ENCODE results near the gene SLC39A7. TPM values are rescaled to one million over a fixed set of nuclear protein-coding genes. Genes with fewer than 3 reads are reported as not detected.

The SLC39A7 gene
- total and polyA plus RNA-seq, 2 of the 4 experiments (the other 2 are of a cell fraction), result 135 to 208 TPM

DNA sequence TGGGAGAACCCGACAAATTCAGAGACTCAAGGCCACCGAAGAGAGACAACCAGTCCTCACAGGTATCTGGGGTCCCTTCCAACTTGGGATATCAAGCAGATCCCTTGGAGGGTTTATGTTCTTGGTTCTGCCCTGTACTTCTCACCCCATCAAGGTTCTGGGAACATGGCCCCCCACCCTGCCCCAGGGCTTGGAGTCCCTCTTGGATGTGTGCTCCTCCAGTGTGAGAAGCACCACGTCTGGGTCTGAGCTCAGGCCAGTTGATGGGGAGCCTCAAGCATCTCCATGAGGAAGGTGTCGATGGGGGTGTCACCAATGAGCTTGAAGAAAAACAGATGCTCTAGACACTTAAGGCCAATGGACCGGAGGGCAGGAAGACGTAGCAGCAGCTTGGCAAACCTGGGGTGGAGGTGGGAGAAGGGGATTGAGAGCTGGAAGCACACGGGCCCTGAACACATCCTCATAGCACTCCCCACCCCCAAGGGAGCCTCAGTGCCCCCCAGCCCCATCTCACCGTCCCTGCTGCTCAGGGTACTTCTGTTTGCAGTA lies 6.2 kb upstream of the SLC39A7 start:
- POLR2A ChIA-PET (ENCODE audit: unreplicated experiment), result no interaction called here
- no peak overlapping the region for H2BK20ac ChIP-seq (ENCODE audit: low read depth, low read length)
- peaks cover 30% of the 10 kb centered on the region for H3K27me3 ChIP-seq (ENCODE audit: control insufficient read depth, insufficient read depth, low read length)
- peaks cover 4% of the 10 kb centered on the region for H3K9me1 ChIP-seq (ENCODE audit: insufficient read depth, low read length)
- H4K8ac ChIP-seq (ENCODE audit: low read depth in 2 of 2, low read length in 2 of 2), result no peak overlapping the region
- H3K14ac ChIP-seq (replicated peaks; ENCODE audit: low read depth, low read length), result no peak overlapping the region
- no peak overlapping the region for H3K27ac ChIP-seq (ENCODE audit: insufficient read depth, low read length)
- no peak overlapping the region for H3K23ac ChIP-seq (ENCODE audit: low read depth, low read length)
- no peak overlapping the region for H3K9ac ChIP-seq (ENCODE audit: low read depth, low read length)
- no TSS peak for BruUV-seq (replicated peaks)
- H3K4me2 ChIP-seq (ENCODE audit: low read depth, low read length), result no peak overlapping the region
- H2AK9ac ChIP-seq (replicated peaks; ENCODE audit: low read depth, low read length, poor library complexity), result no peak overlapping the region
- H3K4me3 ChIP-seq (ENCODE audit: insufficient read depth, low read depth, low read length), result no peak overlapping the region
- H2AK5ac ChIP-seq (ENCODE audit: low read depth, low read length), result no peak overlapping the region
- H4K5ac ChIP-seq (ENCODE audit: low read depth, low read length), result no peak overlapping the region
- H3K79me1 ChIP-seq (ENCODE audit: low read depth in 1 of 2, low read length in 2 of 2), result peaks cover 8 to 43% of the 10 kb centered on the region in 2 experiments; a peak in 3 of 4 replicates
- no peak overlapping the region for H2AFZ ChIP-seq (replicated peaks; ENCODE audit: low read length, poor library complexity)
- dilution Hi-C loops (cut with HindIII; ENCODE audit: low sequenced_read_pairs, unreplicated experiment) (no loop called here), intact Hi-C loops (cut with micrococcal nuclease) (no loop called here), in situ Hi-C loops (cut with MboI; ENCODE audit: low sequenced_read_pairs) (no loop called here)
- H4K91ac ChIP-seq (ENCODE audit: insufficient read depth, low read depth, low read length), result no peak overlapping the region
- no peak overlapping the region for H2BK120ac ChIP-seq (ENCODE audit: low read depth, low read length)
- DNase-seq, result no peak
- CTCF ChIA-PET, result no interaction called here
- H4K20me1 ChIP-seq (ENCODE audit: insufficient read depth, low read length), result peaks cover 31% of the 10 kb centered on the region; the same call in 1 of the 2 replicates
- no peak overlapping the region for H3K56ac ChIP-seq (ENCODE audit: extremely low read depth, insufficient read depth, low read length)
- no CpG with 5 or more reads among the region's 8 CpGs for WGBS, 2 experiments (ENCODE audit: extremely low coverage in 2 of 2, insufficient read length in 1 of 2)
- peaks cover 4% of the 10 kb centered on the region; the same call in 1 of the 2 replicates for H3K4me1 ChIP-seq (ENCODE audit: control insufficient read depth, insufficient read depth, low read length)
- H2BK5ac ChIP-seq (ENCODE audit: low read depth, low read length, poor library complexity, severe bottlenecking), result no peak overlapping the region
- H3K9me3 ChIP-seq (ENCODE audit: control insufficient read depth, insufficient read depth, low read length), result no peaks in the 10 kb centered on the region
- H3K36me3 ChIP-seq (ENCODE audit: control insufficient read depth, insufficient read depth, low read length), result peaks cover 30% of the 10 kb centered on the region
- ATAC-seq (ENCODE audit: low read depth), result no peak
- no peak for TF ChIP-seq RFX5 (IDR thresholded peaks at IDR 0.05; ENCODE audit: low read depth, low read length)
- no peak overlapping the region for H3K18ac ChIP-seq (ENCODE audit: low read depth, low read length)
- H2BK15ac ChIP-seq (ENCODE audit: low read depth, low read length), result no peak overlapping the region
- H3K4ac ChIP-seq (ENCODE audit: low read depth, low read length), result no peak overlapping the region

Measured in IMR-90 (cell line).